ENCODE measurements around the gene GSG1L. TPM values are rescaled to one million over a fixed set of nuclear protein-coding genes. Genes with fewer than 3 reads are reported as not detected.

The GSG1L gene
- total and polyA plus RNA-seq, 2 of the 13 experiments (the other 11 are each of a cell fraction or from before 2014, with no cell fraction given): not detected

- TF ChIP-seq ZXDC (CRISPR knock-in tag; IDR thresholded peaks at IDR 0.05) (no peak), BRCA1 (CRISPR knock-in tag; IDR thresholded peaks at IDR 0.05) (no peak), ZNF451 (CRISPR knock-in tag; IDR thresholded peaks at IDR 0.05) (0 out of 2 replicates have a peak, but pooled peaks have one; percentile 40), MIXL1 (CRISPR knock-in tag; IDR thresholded peaks at IDR 0.05) (no peak), EP300 (IDR thresholded peaks at IDR 0.05; ENCODE audit: low read depth in 2 of 2, low read length in 2 of 2) (no peak), EP300 (CRISPR knock-in tag; IDR thresholded peaks at IDR 0.05; ENCODE audit: borderline replicate concordance) (peak; percentile 23; the same call in 1 of the 2 replicates), ATF1 (CRISPR knock-in tag; IDR thresholded peaks at IDR 0.05) (no peak), ATF7-NPFF (CRISPR knock-in tag; IDR thresholded peaks at IDR 0.05; ENCODE audit: low read depth) (no peak), ZNF782 (CRISPR knock-in tag; IDR thresholded peaks at IDR 0.05; ENCODE audit: borderline replicate concordance) (no peak), ZNF691 (CRISPR knock-in tag; IDR thresholded peaks at IDR 0.05; ENCODE audit: borderline replicate concordance, low read depth) (no peak), KAT8 (CRISPR knock-in tag; IDR thresholded peaks at IDR 0.05) (0 out of 2 replicates have a peak, but pooled peaks have one; percentile 22), CC2D1A (CRISPR knock-in tag; IDR thresholded peaks at IDR 0.05) (no peak), ZNF737 (CRISPR knock-in tag; IDR thresholded peaks at IDR 0.05; ENCODE audit: borderline replicate concordance) (no peak), HDAC6 (IDR thresholded peaks at IDR 0.05; ENCODE audit: low read depth, low read length) (no peak), ZNF720 (CRISPR knock-in tag; IDR thresholded peaks at IDR 0.05) (no peak), ZNF761 (CRISPR knock-in tag; conservative IDR thresholded peaks at IDR 0.05) (no peak), DMAP1 (CRISPR knock-in tag; IDR thresholded peaks at IDR 0.05) (no peak; the same call in 1 of the 2 replicates), SIN3A (IDR thresholded peaks at IDR 0.05; ENCODE audit: borderline replicate concordance, low read depth, low read length) (no peak), POLR2A (IDR thresholded peaks at IDR 0.05; ENCODE audit: insufficient read depth in 1 of 2, low read depth in 2 of 2, low read length in 2 of 2) (no peak), MEF2D (CRISPR knock-in tag; IDR thresholded peaks at IDR 0.05) (no peak)
- TF ChIP-seq, protein P1, sequence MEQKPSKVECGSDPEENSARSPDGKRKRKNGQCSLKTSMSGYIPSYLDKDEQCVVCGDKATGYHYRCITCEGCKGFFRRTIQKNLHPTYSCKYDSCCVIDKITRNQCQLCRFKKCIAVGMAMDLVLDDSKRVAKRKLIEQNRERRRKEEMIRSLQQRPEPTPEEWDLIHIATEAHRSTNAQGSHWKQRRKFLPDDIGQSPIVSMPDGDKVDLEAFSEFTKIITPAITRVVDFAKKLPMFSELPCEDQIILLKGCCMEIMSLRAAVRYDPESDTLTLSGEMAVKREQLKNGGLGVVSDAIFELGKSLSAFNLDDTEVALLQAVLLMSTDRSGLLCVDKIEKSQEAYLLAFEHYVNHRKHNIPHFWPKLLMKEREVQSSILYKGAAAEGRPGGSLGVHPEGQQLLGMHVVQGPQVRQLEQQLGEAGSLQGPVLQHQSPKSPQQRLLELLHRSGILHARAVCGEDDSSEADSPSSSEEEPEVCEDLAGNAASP (CRISPR knock-in tag; IDR thresholded peaks at IDR 0.05; ENCODE audit: borderline replicate concordance): peak; percentile 24; the same call in 1 of the 2 replicates
- TF ChIP-seq, protein P2, sequence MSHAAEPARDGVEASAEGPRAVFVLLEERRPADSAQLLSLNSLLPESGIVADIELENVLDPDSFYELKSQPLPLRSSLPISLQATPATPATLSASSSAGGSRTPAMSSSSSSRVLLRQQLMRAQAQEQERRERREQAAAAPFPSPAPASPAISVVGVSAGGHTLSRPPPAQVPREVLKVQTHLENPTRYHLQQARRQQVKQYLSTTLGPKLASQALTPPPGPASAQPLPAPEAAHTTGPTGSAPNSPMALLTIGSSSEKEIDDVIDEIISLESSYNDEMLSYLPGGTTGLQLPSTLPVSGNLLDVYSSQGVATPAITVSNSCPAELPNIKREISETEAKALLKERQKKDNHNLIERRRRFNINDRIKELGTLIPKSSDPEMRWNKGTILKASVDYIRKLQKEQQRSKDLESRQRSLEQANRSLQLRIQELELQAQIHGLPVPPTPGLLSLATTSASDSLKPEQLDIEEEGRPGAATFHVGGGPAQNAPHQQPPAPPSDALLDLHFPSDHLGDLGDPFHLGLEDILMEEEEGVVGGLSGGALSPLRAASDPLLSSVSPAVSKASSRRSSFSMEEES (CRISPR knock-in tag; IDR thresholded peaks at IDR 0.05): no peak
- TF ChIP-seq, protein P3, sequence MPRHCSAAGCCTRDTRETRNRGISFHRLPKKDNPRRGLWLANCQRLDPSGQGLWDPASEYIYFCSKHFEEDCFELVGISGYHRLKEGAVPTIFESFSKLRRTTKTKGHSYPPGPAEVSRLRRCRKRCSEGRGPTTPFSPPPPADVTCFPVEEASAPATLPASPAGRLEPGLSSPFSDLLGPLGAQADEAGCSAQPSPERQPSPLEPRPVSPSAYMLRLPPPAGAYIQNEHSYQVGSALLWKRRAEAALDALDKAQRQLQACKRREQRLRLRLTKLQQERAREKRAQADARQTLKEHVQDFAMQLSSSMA (CRISPR knock-in tag; IDR thresholded peaks at IDR 0.05): no peak
These were observed 196.1 kb downstream of the GSG1L start (continued) for GRCh38 chr16:27867122-27868110.

Data from HepG2 (cell line).